Esophagus squamous epithelium (tissue), 5 donors: ENCODE results near the gene NECAB2. TPM values are rescaled to one million over a fixed set of nuclear protein-coding genes. Genes with fewer than 3 reads are reported as not detected.

Experiments used
- DNase-seq: peaks from one replicate; lab custom pipeline; 2025; lab: John Stamatoyannopoulos, UW
- H3K27ac ChIP-seq, 4 donors: fragments of 200-600 bp; sonication (generic); one replicate each; pipeline ENCODE4 v1.5.1; 2016 to 2019; ENCODE audit warnings: mild to moderate bottlenecking in 1 of 4
- H3K27me3 ChIP-seq, 4 donors: fragments of 200-600 bp; sonication (generic); 1 replicate in 3 of 4; 2 replicates in 1 of 4; pipeline versions ENCODE4 v1.5.1 to v1.6.0; 2017 to 2021; ENCODE audit warnings: antibody characterized with exemption in 1 of 4
- H3K36me3 ChIP-seq, 3 donors: fragments of 200-600 bp; sonication (generic); one replicate each; pipeline ENCODE4 v1.5.1; 2016 to 2019
- H3K4me1 ChIP-seq, 3 donors: fragments of 200-600 bp; sonication (generic); one replicate each; pipeline ENCODE4 v1.5.1; 2017 to 2019
- H3K4me3 ChIP-seq, 4 donors: fragments of 200-600 bp; sonication (generic); 1 replicate in 3 of 4; 2 replicates in 1 of 4; pipeline ENCODE4 v1.5.1; 2016 to 2019; ENCODE audit warnings: mild to moderate bottlenecking in 2 of 4, moderate library complexity in 1 of 4
- H3K9me3 ChIP-seq, 3 donors: fragments of 200-600 bp; sonication (generic); one replicate each; pipeline ENCODE4 v1.5.1; 2016 to 2019
- POLR2A ChIP-seq, 4 donors: fragments of 450-650 bp; IDR thresholded peaks; one replicate each; pipeline ENCODE4 v1.6.1; 2017; ENCODE audit warnings: antibody characterized with exemption in 4 of 4, mild to moderate bottlenecking in 4 of 4, moderate library complexity in 3 of 4
- WGBS, 2 donors: methylation state at CpG; one replicate each; pipeline ENCODE4 v1.1.5; 2018; 5-methylcytosine and 5-hydroxymethylcytosine counted together
- intact Hi-C: fragments of 100-400 bp; cut with DNase I; formaldehyde crosslinking; loops from one replicate; pipeline ENCODE4 v1.15.0; 2022
- total RNA-seq, 4 donors: library from RNA; depleted of rRNA; stranded (reverse); fragments of >200 nt; gene quantifications; one replicate each; pipeline ENCODE4 v1.1.0, GENCODE V29; 2016
- TF ChIP-seq, protein P1 (sequence below), 6 experiments: fragments of 450-650 bp in 4 of 6; fragments of 200-600 bp in 2 of 6; sonication (generic) in 2 of 6; IDR thresholded peaks; one replicate each; pipeline ENCODE4 v1.5.1; 2016 to 2019; ENCODE audit warnings: antibody characterized with exemption in 6 of 6, mild to moderate bottlenecking in 4 of 6, moderate library complexity in 4 of 6
- donor health status: DM: yes; HTN: yes; CAD: no.

Gene NECAB2
- total RNA-seq, 4 donors from 2014 or later: not detected

DNA sequence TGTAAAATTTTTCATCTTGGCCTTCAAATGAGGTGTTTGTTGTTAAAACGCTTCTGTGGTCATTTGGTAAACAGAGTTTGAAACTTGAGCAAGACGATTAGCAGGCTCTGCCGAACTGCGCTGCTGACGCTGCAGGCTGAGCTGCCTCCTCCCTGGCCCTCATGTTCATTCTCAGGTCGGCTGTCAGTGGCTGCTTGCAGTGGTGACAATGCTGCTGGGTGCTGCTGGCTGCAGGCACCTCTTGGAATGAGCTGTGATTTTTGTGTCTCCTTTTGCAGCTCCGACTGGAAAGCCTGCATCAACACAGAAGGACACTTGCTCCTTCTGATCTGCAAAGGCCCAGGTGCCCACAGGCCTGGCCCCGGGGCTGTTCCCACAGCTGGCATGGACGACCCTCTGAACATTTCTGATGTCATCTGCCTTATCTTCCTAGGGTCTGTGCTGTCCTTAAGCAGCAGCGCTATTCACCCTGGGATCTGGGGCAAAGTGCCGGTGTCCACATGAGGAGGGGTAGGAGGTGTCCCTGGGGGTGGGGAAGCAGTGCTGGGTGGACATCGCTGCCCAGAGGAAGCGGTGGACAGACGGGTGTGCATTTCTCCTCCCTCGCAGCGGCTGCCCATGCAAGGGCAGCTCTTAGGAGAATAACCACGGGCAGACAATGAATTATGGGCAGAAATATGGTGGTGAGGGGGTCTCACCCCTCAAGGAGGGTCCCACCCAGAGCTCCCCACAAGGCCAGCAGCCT lies 38.1 kb upstream of the NECAB2 start:
- no peak for DNase-seq
- Histone ChIP-seq H3K27me3 (peaks cover 0 to 18% (median 0%) of the 10 kb centered on the region in 4 donors), H3K9me3 (no peaks in the 10 kb centered on the region), H3K27ac (no peak overlapping the region), H3K4me3 (no peak overlapping the region), H3K36me3 (no peaks in the 10 kb centered on the region), H3K4me1 (peaks cover 7 to 24% (median 10%) of the 10 kb centered on the region in 3 donors)
- 61 to 86% methylated on average over 9 to 11 of the region's 17 CpGs for WGBS, 2 donors
- intact Hi-C loops: no loop called here
- TF ChIP-seq, protein P1, sequence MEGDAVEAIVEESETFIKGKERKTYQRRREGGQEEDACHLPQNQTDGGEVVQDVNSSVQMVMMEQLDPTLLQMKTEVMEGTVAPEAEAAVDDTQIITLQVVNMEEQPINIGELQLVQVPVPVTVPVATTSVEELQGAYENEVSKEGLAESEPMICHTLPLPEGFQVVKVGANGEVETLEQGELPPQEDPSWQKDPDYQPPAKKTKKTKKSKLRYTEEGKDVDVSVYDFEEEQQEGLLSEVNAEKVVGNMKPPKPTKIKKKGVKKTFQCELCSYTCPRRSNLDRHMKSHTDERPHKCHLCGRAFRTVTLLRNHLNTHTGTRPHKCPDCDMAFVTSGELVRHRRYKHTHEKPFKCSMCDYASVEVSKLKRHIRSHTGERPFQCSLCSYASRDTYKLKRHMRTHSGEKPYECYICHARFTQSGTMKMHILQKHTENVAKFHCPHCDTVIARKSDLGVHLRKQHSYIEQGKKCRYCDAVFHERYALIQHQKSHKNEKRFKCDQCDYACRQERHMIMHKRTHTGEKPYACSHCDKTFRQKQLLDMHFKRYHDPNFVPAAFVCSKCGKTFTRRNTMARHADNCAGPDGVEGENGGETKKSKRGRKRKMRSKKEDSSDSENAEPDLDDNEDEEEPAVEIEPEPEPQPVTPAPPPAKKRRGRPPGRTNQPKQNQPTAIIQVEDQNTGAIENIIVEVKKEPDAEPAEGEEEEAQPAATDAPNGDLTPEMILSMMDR (IDR thresholded peaks at IDR 0.05): no peak
- no peak for TF ChIP-seq POLR2A (IDR thresholded peaks at IDR 0.05)

DNA sequence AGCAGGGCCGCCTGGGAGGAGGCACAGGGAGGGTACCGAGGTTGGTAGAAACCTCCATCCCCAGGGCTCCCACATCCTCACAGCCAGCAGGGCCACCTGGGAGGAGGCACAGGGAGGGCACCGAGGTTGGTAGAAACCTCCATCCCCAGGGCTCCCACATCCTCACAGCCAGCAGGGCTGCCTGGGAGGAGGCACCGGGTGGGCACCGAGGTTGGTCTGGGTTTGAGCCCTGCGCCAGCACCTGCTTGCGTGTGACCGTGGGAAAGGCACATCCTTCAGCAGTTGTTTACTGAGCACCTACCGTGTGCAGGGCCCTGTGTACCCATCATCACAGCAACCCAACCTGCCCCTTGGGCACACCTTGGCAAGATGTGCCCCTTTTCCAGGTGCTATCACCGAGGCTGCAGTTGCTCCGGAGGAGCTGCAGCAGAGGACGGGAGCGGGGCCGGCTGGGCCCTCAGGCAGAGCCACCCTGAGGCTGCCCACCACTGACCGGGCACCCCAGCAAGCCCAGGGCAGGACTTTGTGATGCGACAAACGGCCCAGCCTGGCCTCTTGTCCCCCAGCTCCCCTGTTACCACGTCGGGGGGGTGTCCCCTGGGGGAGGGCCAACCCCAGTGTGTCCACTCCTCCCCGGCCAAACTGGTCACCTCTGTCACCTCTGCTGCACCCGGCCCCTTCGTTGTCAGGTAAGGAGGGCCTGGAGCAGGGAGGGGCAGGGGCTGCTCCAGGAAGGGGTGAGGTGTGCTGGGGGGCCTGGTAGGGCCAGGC lies 37.1 kb upstream of the NECAB2 start:
- 40% methylated on average over 1 of the region's 22 CpGs; no CpG with 5 or more reads in 1 of the 2 donors for WGBS, 2 donors
- Histone ChIP-seq H3K27me3 (peaks cover 0 to 22% (median 0%) of the 10 kb centered on the region in 4 donors), H3K9me3 (no peaks in the 10 kb centered on the region), H3K4me1 (peaks cover 10 to 31% (median 12%) of the 10 kb centered on the region in 3 donors), H3K36me3 (no peaks in the 10 kb centered on the region), H3K4me3 (no peak overlapping the region), H3K27ac (no peak overlapping the region)
- intact Hi-C loops: no loop called here
- no peak for DNase-seq
- TF ChIP-seq, protein P1 (IDR thresholded peaks at IDR 0.05): no peak
- TF ChIP-seq POLR2A (IDR thresholded peaks at IDR 0.05): no peak

DNA sequence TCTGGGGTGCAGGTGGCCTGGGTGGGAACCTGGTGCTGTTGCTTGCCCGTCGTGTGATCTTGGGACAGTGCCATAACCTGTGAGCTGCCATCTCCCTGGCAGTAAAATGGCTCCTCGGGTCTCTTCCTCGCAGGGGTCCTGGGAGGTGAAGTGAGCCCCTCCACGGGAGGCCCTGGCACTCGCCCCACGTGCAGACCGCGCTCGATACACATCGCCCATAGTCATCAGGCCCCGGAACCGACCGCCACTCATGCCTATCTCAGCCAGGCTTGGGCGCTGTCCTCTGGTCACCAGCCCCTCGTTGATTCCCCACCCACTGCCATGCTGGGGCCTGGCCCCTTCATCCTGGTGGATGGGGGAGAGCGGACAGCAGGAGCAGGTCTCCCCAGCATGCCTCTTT lies 36.5 kb upstream of the NECAB2 start:
- WGBS, 2 donors: 60% methylated on average over 1 of the region's 17 CpGs; no CpG with 5 or more reads in 1 of the 2 donors
- Histone ChIP-seq H3K4me1 (peaks cover 6 to 28% (median 13%) of the 10 kb centered on the region in 3 donors), H3K27me3 (peaks cover 0 to 22% (median 0%) of the 10 kb centered on the region in 4 donors), H3K36me3 (no peaks in the 10 kb centered on the region), H3K27ac (no peak overlapping the region), H3K9me3 (no peaks in the 10 kb centered on the region), H3K4me3 (no peak overlapping the region)
- no peak for DNase-seq
- TF ChIP-seq POLR2A (IDR thresholded peaks at IDR 0.05): no peak
- TF ChIP-seq, protein P1 (IDR thresholded peaks at IDR 0.05): no peak
- intact Hi-C loops: no loop called here

GRCh38 chr16:83932304-83932703 lies 35.7 kb upstream of the NECAB2 start:
- Histone ChIP-seq H3K27me3 (peaks cover 0 to 22% (median 0%) of the 10 kb centered on the region in 4 donors), H3K27ac (no peak overlapping the region), H3K9me3 (no peaks in the 10 kb centered on the region), H3K4me3 (no peak overlapping the region), H3K4me1 (peaks cover 0 to 21% (median 13%) of the 10 kb centered on the region in 3 donors), H3K36me3 (no peaks in the 10 kb centered on the region)
- no peak for DNase-seq
- intact Hi-C loops: no loop called here
- WGBS, 2 donors: 90 to 100% methylated on average over 3 to 4 of the region's 11 CpGs
- TF ChIP-seq, protein P1 (IDR thresholded peaks at IDR 0.05): no peak
- no peak for TF ChIP-seq POLR2A (IDR thresholded peaks at IDR 0.05)
